GM18519 (cell line): ENCODE measurements around the gene APOBEC3C.
"Not testable (repeated sequence)": the region's sequence is repeated elsewhere in the genome, so short reads cannot be mapped to it uniquely, and the experiment has no call there.

Source experiments
- ATAC-seq: cut with Tn5 transposase; IDR thresholded peaks from one replicate; pipeline ENCODE4 v1.9.1; 2021; ENCODE audit warnings: mild to moderate bottlenecking, moderate library complexity; ENCODE audit not compliant: unreplicated experiment, low FRiP score

APOBEC3C gene

DNA sequence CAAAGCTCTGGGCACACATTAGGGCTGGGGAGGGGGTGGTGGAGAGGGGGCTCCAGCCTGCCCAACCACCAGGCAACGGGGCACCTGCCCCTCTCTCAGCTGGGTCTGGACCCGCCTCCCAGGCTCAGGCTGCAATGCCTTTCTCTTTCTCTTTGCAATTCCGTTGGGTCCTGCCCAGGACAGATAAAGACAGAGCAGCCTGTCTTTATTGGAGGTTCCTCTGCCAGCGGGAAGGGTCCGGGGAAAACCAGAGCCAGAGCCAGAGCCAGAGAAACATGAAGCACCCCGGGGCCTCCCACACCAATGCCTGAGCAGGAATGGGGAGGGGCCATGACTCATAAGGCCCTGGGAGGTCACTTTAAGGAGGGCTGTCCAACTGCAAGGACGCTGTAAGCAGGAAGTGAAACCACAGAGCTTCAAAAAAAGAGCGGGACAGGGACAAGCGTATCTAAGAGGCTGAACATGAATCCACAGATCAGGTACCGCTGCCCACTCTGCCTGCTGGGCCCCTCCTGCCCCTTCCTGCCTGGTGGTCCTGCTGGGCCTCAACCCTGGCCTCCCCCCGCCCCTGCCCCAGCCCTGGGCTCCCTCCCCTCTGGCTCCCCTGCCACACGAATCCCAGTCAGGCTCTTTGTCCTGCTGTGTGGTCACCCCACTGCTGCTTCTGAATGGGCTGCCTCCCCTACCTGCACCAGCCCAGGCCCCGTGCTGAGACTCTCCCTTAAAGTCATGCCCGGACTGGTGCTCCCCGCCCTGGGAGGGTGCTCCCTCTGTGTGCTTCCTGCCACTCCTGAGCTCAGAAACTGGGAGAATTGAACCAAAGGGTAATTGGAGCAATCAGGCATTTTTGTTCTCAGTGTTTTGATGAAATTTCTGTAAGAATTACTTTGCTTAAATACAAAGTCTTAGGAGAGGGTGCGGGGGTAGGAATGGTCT lies 31.8 kb upstream of the APOBEC3C start, which contains the start of gene APOBEC3B:
Gene APOBEC3B (plus strand): TSS at position 356 of the 936 bp plus-strand sequence. CDS start 107 bp downstream, at position 463.
- peak; percentile 43 for ATAC-seq

DNA sequence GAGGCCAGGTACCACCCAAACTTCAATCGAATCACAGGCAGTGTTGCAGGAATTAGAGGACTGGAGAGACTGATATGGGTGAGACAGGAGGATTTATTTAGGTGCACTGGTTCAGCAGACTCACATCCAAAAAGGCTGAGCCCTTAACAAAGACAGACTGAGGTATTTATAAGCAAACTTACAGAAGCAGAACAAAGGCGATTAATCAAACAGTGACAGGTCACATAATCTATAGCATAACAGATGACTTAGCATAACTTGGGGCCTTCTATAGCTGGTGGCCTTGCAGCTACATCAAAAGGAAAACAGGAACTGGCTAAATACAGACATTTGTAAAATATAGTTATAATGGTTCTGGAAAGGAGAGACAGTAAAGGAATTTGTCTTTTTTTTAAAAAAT lies 29.8 kb upstream of the APOBEC3C start:
- no peak for ATAC-seq

DNA sequence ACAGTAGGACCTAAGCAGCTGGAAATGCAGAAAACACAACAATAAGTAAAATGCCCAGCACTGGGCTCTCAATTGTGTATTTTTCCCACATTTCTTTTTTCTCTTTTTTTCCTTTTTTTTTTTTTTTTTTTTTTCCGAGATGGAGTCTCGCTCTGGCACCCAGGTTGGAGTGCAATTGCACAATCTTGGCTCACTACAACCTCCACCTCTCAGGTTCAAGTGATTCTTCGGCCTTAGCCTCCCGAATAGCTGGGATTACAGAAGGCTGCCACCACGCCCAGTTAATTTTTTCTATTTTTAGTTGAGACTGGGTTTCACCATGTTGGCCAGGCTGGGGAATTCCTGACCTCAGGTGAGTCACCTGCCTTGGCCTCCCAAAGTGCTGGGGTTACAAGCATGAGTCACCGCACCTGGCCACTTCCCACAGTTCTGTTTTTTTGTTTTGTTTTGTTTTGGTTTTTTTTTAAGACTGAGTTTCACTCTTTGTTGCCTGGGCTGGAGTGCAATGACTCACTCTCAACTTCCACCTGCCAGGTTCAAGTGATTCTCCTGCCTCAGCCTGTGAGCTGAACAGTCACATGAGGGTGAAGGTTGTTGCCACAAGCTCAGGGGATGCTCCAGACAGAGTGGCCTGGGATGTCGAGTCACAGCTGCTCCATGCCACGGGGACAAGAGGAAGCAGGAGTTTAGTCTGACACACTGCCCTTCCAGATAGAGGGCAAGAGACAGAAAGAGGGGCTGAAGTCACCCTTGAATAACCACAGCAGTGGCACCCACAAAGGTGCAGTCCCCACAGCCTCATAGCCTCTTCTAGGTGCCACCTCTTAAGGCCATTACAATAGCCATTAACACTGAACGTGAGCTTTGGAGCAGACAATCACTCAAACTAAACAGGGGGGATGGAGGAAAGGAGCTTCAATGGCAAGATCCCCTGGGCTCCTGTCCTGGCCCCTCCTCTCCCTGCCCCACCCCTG lies 29.0 kb upstream of the APOBEC3C start:
- peak; percentile 44 for ATAC-seq

DNA sequence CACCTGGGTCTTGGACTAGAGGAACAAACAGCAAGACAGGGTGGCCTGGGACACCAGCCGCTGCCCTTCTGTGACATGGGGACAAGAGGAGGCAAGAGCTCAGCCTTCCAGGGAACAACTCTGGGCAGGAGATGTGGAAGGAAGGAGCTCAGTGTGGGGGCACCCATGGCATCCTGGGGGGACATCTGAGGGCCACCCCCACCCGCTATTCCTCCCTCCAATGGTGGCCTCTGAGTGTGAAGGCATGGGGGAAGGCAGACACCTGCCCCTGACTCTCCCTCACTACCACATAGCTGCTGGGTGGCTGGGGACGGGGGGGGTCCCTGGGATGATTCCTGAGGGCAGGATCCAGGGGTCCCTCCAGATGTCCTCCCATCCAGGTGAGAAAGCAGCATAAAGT lies 27.4 kb upstream of the APOBEC3C start:
- no peak for ATAC-seq

DNA sequence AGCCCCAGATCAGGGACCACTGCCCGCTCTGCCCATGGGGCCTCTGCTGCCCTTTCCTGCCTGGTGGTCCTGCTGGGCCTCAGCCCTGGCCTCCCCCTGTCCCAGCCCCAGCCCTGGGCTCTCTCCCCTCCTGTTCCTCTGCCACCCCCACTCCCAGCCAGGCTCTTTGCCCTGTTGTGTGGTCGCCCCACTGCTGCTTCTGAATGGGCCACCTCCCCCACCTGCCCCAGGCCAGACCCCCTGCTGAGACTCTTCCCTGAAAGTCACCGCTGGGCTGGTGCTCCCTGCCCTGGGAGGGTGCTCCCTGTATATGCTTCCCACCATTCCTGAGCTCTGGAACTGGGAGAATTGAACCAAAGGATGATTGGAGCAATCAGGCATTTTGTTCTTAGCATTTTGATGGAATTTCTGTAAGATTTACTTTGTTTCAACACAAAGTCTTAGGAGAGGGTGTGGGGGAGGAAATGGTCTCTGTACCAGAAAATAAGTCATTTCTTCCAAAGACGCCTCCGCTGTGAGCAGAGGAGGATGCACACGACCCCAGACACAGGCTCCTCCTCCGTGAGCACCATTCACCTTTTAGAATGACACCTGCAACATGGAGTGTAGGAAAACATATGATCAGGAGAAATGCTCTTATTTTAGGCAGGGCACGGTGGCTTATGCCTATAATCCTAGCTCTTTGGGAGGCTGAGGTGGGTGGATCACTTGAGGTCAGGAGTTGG lies 26.7 kb upstream of the APOBEC3C start:
- ATAC-seq: no peak

DNA sequence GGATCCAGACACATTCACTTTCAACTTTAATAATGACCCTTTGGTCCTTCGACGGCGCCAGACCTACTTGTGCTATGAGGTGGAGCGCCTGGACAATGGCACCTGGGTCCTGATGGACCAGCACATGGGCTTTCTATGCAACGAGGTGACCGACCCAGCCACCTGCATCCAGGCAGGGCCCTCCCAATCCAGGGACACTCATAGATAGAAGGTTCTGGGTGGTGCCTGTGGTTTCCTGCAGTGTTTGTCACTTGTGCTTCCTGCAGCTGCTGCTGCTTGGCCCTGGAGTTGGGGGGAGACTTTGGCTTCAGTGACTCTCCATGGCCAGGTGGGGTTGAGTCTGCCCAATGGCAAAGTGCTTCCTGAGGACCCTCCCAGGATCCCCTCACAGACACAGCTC lies 24.6 kb upstream of the APOBEC3C start:
- ATAC-seq: no peak

DNA sequence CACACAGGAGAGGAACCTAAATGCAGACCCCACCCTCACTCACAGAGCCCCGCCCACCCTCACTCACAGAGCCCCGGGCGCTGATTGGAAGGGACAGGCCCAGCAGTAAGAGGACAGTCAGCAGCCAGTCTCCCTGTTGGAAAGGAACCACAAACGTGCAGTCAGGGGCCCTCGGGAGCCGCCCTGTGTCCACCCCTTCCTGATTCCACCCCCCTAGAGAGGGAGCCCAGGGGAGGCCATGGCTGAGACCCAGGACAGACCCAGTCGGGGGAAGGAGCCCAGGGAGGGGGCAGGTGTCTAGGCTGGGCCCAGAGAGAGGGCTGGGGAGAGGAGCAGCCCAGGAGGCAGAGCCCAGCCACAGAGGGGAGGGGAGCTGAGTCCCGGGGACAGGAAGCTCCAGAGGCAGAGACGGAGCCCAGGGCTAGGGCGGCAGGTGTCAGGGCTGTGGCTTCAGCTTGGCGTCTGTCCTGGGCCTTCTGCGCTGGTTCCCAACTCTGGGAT lies 21.1 kb upstream of the APOBEC3C start:
- not testable (repeated sequence) for ATAC-seq

DNA sequence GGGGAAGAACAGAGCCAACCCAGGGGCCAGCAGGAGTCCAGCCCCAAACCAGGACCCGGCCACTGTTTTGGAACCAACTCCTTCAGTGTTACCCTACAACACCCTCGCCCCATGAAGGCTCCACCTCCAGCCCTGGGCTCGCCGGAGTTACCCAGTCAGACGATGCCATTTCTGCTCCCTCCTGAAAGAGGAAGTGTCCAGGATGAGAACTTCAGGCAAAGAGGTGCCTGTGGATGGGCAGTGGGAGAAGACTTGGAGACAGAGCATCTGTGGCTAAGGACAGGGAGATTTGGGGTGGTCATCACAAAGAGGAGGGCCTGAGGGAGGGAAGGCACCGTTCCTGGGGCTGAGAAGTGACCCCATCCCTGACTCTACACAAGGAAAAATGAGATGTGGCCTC lies 18.0 kb upstream of the APOBEC3C start:
- ATAC-seq: no peak

DNA sequence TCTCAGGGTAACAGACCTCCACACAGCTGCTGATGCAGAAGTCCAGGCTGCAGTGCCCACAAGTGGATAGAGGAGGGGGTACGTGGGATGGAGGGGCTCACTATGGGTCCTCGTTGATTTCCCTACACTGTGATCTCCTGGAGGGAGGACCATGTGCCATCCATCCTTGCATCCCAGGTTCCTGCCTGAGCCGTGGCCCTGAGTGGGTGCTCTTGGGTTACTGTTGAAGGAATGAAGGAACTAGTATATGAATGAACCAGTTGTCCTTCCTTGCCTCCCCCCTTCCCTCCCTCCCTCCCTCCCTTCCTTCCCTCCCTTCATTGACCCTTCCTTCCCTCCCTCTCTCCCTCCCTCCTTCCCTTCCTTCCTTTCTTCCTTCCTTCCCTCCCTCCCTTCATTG lies 16.5 kb upstream of the APOBEC3C start:
- ATAC-seq: no peak

DNA sequence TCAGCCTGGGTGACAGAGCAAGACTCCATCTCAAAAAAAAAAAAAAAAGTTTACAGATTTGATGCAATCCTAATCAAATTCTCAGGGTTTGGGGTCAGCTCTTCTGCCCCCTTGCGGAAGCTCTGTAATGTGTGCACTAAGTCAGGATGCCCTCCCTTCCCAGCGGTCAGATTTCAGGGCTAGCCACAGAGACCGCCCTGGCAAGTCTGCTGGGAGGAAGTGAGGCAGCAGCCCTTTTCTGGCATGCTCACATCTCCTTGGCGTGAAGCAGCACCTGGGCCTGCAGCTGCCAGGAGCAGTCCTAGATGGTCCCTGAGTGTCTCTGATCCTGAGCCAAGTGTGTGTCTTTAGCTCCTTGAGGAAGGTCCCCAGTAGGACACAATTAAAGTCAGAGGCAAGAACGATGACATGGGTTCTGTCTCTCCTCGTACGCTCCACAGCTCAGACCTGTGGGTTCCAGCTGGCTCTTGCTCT lies 10.9 kb upstream of the APOBEC3C start:
- ATAC-seq: no peak

DNA sequence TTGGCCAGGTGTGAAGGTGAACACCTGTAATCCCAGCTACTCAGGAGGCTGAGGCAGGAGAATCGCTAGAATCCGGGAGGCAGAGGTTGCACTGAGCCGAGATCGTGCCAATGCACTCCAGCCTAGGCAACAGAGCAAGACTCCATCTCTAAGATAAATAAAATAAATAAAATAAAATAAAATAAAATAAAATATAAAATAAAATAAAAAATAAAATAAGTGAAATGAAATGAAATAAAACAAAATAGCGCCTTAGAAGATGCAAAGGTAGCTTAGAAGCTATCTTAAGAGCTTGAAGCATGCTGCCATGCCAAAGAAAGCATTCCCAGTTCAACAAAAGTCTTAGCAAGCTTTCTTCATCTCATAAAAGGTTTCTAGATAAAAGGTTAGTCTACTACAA lies 6.9 kb upstream of the APOBEC3C start:
- no peak for ATAC-seq

DNA sequence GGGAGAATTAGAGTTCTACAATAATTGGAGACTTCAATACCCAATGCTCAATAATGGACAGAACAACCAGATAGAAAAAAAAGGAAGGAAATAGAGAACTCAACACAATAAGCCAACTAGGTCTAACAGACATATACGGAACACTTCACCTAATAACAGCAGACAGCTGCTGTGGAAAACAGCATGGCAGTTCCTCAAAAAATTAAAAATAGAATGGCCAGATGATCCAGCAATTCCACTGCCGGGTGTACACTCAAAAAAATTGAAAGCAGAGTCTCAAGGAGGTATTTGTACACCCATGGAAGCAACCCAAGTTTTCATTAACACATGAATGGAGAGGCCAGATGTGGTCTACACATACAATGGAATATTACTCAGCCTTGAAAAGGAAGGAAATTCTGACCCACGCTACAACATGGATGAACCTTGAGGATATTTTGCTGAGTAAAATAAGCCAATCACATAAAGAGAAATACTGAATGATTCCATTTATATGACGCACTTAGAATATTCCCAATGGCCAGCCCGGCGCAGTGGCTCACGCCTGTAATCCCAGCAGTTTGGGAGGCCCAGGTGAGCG lies 5.7 kb upstream of the APOBEC3C start:
- ATAC-seq: not testable (repeated sequence)

DNA sequence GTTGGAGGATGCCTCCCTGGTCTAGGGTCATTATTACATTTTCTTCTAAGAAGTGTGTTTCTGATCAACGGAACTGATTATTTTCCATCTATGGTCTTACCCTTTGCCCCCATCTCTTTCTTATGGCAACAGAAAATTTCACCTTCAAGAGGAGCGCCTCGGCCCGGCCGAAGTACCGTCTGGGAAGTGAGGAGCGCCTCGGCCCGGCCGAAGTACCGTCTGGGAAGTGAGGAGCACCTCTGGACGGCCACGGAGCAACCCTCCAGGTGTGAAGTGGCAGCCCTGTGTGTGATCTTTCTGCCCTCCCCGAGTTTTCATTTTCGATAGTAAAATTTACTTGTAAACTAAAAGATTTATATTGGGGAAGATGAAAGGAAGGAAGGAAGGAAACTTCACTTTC lies 3.1 kb upstream of the APOBEC3C start:
- no peak for ATAC-seq

DNA sequence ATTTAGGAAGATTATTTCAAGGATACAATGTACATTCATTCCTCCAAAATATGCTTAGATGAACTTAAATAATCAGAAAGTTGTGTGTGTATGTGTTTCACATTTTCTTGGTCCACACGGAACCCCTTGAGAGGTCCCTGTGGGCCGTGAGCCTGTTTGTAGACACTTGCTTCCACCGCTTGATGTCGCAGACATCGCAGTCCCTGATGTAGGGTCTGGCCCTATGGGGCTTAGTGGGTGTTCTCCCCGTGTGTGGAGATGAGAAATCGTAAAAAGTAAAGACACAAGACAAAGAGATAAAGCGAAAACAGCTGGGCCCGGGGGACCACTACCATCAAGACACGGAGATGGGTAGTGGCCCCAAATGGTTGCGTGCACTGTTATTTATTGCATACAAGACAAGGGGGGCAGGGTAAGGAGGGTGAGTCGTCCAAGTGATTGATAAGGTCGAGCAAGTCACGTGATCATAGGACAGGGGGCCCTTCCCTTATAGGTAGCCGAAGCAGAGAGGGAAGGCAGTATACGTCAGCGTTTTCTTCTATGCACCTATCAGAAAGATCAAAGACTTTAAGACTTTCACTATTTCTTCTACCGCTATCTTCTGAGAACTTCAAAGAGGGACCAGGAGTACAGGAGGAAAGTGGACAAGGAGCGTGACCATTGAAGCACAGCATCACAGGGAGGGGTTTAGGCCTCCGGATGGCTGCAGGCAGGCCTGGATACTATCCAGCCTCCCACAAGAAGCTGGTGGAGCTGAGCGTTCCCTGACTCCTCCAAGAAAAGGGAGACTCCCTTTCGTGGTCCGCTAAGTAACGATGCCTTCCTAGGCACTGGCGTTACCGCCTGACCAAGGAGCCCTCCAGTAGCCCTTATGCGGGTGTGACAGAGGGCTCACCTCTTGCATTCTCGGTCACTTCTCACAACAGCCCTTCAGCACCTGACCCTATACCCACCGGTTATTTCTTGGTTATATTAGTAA lies 1.2 kb upstream of the APOBEC3C start:
- no peak for ATAC-seq

DNA sequence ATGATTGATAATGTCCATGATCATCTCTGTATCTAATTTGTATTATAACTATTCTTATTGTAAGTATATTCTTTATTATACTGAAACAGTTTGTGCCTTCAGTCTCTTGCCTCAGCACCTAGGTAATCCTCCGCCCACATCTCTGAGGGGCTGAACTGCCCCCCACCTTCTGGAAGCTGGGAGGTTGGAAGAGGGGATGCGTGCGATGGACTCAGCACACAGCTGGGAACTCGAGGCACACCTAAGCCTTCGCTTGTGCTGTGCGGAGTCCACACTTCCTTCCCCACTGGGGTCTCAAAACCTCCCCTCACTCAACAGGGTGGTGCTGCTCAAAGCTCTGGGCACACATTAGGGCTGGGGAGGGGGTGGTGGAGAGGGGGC lies 506 bp upstream of the APOBEC3C start:
- ATAC-seq: not testable (repeated sequence)

DNA sequence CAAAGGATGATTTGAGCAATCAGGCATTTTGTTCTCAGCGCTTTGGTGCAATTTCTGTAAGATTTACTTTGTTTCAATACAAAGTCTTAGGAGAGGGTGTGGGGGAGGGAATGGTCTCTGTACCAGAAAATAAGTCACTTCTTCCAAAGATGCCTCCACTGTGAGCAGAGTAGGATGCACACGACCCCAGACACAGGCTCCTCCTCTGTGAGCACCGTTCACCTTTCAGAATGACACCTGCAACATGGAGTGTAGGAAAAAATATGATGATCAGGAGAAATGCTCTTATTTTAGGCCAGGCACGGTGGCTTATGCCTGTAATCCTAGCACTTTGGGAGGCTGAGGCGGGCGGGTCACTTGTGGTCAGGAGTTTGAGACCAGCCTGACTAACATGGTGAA lies 665 bp downstream of the APOBEC3C start:
- not testable (repeated sequence) for ATAC-seq

DNA sequence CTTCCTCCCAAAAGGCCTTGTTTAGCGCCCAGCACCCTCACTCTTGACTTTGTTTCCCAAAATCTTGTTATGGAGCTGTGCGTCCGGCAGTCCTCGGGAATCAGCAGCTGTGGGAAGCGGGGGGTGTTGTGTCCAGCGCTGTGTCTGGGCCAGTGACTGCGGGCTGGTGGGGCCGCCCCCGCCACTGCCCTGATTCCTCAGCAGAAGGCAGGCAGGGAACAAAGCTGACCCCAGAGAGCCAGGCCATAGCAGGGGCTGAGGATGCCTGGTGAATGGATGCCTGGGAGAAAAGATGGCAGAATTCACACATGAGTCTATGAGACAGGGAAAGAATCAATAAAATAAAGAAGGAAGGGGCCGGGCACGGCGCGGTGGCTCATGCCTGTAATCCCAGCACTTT lies 2.5 kb downstream of the APOBEC3C start:
- ATAC-seq: no peak

DNA sequence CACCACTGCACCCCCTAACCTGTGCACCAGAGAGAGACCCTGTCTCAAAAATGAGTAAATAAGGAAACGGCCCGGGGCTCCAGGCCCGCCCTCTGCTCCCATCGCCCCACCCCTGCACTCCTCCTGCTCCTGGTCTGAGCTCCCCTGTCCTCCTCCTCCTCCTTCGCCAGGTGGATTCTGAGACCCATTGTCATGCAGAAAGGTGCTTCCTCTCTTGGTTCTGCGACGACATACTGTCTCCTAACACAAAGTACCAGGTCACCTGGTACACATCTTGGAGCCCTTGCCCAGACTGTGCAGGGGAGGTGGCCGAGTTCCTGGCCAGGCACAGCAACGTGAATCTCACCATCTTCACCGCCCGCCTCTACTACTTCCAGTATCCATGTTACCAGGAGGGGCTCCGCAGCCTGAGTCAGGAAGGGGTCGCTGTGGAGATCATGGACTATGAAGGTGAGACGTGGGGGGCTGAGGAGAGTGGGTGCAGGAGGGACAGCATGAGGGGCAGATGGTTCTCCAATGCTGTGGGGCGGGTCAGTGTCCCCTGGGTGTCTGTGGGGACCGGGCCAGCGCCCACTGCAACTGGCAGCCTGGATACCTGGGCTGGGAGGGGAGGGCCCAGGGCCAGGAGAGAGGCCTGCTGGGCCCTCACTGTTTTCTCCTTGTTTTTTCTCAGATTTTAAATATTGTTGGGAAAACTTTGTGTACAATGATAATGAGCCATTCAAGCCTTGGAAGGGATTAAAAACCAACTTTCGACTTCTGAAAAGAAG lies 3.7 kb downstream of the APOBEC3C start:
- ATAC-seq: no peak
